GM18861 (cell line): ENCODE results near the gene NRN1L.

Source experiments
- ATAC-seq: cut with Tn5 transposase; IDR thresholded peaks from one replicate; pipeline ENCODE4 v1.9.1; 2021; ENCODE audit not compliant: unreplicated experiment

Gene NRN1L

GRCh38 chr16:67915831-67916723, 31.4 kb downstream of the NRN1L start:
- ATAC-seq, result no peak

- ATAC-seq, result no peak
Observed at GRCh38 chr16:67917140-67917851, 32.6 kb downstream of the NRN1L start.

DNA sequence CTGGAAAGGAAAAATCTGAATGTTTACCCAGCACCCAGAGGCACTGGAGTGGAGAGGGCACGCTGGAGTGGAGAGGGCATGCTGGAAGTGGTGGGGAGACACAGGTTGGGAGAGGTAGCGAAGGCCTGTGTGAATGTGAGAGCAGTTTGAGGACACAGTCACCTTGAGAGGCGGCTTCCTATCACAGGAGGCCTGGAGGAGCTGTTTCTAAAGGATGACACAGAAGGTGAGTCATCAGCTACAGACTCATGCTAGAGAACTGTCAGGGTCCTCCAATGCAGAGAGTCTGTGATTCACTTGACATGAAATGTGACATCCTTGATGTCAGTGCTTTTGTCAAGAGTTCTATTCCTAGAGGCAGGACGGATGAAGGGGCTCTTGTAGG, 33.2 kb downstream of the NRN1L start:
- ATAC-seq, result no peak

GRCh38 chr16:67919622-67920221, 35.0 kb downstream of the NRN1L start:
- ATAC-seq, result no peak

DNA sequence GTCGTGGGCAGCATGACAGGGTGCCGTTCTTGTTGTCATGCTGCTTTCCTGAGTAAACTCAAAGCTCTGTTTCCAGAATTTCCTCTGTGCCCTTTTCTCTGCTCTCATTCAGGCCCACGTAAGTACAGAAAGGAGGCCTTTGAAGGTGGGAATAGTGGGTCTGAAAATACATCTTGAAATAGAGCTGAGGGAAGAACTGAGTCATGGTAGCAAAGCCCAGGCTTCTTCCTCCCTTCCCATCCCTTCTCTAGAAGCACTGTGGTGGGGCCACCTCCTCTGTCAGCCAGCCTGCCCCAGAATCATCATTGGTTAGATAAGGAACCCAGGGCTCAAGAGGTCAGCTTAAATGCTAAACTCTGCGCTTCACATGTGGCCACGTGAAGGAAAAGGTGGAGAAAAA, 37.5 kb downstream of the NRN1L start:
- ATAC-seq, result no peak

DNA sequence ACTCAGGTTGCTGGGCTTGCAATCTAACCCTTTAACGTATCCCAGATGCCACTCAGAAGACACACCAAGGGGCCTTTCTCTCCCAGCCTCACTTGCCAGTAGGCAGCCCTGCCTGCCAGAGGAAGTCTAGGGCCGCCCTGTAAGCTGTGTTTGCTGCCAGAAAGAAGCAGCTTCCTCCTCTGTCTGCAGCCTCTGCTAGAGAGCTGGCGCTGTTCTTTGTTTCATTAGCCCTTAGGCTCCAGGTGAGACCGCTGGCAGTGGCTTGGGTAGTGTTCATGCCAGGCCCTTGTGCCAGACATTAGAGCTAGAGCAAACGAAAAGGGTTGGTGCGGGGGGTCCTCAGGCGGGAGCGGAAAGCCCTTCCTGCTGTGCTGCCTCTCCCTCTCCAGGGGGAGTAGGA, 38.1 kb downstream of the NRN1L start:
- no peak for ATAC-seq

DNA sequence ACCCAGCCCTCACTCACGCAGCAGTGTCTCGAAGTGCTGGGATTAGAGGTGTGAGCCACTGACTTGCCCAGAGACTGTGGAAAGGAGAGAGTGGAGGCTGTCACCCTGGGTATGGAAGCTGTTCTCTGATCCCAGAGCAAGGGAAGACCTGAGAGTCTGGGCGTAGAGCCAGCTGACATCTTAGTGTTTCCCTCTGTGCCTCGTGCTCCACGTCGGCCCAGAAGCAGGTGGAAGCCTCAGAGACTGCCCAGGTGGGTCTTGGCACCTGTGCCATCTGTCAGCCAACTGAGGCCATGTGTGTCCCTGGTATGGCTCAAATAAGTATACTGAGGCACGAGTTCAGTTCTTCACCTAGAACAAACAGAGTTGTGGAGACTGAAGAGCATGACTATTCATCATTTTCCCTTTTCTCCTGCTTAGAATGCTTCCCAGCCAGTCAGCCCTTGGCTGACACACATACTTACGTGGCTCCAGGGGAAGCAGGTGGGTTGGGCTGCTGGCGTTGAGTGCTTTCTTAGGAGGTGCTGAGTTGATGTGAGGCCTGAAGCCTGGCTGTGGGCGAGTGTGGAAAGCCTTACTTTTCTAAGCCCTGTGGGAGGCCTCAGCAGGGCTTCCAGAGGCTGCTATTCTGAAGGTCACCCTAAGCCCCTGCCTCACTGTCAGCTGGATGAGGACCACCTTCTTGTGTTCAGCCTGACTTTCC, 38.9 kb downstream of the NRN1L start:
- ATAC-seq, result no peak

- no peak for ATAC-seq
Observed at GRCh38 chr16:67924140-67924906, 39.6 kb downstream of the NRN1L start.

DNA sequence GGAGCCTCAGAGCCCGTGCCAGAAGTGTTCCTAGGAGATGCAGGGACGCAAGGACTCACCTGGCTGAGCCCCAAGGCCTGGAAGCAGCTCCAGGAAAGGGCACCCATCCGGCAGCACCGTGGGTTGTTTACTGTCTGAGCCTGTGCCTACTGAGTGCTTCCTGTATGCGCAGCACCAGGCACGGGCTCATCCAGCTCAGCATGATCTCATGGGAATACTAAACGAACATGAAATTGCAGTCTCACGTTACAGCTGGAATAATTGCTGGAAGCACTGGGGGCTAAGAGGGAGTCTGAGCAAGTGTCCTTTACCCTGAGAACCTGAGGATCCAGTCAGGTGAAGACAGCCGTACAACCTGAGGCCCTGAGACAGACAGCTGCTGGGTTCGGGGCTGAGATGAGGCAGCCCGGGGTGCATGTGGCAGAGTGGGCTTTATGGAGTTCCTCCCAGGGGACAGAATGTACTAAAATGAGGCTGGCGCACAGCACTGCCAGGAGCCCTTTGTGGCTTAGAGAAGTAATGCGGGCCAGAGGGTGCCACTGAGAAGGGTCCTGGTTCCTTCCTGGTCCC, 41.6 kb downstream of the NRN1L start:
- ATAC-seq, result no peak

GRCh38 chr16:67927131-67927941, 42.7 kb downstream of the NRN1L start:
- ATAC-seq, result no peak

- ATAC-seq, result no peak
Observed at GRCh38 chr16:67928147-67928546, 43.5 kb downstream of the NRN1L start.

DNA sequence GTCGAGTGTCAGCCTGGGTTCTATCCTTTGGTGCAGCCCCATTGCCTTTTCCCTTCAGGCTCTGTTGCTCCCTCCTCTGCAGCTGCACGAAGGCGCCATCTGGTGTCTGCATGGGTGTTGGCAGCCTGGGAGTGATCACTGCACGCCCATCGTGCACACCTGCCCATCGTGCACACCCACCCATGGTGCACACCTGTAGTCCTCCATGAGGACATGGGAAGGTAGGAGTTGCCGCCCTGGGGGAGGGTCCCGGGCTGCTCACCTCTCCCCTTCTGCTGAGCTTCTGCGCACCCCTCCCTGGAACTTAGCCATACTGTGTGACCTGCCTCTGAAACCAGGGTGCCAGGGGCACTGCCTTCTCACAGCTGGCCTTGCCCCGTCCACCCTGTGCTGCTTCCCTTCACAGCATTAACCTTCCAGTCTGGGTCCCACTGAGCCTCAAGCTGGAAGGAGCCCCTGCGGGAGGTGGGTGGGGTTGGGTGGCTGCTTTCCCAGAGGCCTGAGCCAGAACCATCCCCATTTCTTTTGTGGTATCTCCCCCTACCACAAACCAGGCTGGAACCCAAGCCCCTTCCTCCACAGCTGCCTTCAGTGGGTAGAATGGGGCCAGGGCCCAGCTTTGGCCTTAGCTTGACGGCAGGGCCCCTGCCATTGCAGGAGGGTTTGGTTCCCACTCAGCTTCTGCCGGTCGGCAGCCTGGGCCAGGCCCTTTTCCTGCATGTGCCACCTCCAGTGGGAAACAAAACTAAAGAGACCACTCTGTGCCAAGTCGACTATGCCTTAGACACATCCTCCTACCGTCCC, 44.1 kb downstream of the NRN1L start:
- ATAC-seq, result no peak

- ATAC-seq, result no peak
Observed at GRCh38 chr16:67930191-67930590, 45.5 kb downstream of the NRN1L start.

DNA sequence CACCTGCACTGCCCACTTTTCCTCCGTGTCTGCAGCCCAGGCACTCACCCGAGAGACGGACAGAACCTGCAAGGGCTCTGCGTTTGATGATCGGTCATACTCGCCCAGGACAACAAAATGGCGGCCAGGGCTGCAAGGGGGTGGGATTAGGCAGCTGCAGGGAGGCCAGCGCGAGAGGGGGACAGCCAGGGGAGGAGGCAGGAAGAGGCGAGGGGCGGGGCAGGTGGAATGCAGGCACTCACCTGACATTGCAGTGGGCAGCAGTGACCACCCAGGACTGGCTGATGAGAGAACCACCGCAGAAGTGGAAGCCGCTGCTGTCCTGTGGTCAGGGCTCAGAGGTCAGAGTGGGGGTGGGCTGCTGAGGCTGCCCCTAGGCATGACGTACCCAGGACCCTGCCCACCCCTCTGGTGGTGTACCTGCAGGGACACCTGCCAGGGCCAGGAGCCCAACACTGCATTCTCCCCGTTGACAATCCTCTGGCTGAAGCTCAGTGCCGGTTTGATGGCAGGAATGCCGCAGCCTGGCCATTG, 46.1 kb downstream of the NRN1L start:
- ATAC-seq, result no peak

DNA sequence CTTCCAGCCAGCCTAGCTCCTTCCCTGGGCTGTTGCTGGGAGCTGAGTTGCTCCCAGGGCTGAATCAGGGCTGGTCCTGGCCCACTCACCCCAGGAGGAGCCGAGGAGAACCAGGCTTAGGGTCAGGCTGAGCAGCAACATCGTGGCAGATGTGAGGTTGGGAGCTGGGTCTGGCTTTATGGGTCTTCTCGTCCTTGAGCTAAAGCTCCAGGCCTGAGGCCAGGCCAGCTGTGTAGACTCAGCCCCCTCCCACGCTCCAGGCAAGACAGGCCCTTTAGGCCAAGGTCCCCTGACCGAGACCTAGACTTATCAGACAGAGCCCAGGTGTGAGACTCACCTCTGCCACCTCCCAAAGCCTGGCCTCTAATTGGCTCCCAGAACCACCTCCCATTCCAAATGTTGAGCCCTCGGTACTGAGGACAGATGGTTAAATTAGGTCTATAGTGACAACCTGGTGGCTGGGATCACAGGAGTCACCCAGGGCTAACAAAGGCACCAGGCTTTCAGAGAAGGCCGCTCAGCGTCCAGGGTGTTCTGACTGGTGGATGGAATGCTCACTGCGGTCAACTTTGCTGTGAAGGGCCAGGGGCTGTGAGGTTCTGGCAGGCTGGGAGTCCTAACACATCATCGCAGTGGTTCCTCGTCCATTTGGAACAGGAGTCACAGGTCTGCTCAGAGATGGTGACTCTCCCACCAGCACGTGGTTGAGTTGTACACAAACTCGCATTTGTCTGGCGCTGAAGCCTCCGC, 47.2 kb downstream of the NRN1L start, which contains the start of gene CTRL:
CTRL (minus strand) TSS at position 151 of the 750 bp plus-strand sequence; CDS start at position 141, 10 bp downstream.
- no peak for ATAC-seq

DNA sequence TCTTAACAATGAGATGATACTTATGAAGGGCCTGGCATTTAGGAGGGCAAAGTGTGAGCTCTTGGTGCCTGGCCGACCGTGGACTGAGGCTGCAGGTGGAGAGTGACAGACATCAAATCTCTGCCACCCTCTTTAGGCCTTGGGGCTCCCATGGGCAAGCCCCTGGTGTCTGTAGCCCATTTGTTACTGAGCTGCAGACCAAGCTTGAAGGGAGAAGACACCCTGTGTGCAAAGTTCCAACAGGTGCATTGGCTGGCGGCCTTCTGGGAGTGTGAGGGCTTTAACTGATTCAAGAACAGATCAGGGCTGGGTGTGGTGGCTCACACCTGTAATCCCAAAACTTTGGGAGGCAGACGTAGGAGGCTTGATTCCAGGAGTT, 47.8 kb downstream of the NRN1L start:
- no peak for ATAC-seq

- no peak for ATAC-seq
Observed at GRCh38 chr16:67933805-67934204, 49.1 kb downstream of the NRN1L start.
